ENCODE results near the gene DEFB128.

DEFB128 gene

DNA sequence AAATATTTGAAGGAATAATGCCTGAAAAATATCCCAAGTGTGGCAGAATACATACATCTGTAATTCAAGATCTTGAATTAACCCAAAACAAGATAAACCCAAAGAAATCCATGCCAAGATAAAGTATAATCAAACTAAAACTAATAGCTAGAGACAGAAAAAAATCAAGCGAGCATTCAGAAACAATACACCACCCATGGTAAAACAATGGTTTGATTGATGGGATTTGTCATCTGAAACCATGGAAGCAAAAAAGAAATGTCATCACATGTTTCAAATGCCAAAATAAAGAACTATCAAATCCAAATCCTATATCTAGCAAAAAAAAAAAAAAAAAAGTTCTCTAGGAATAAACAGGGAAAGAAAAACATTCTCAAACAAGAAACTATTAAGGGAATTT lies 37.4 kb downstream of the DEFB128 start:
- no peak for DNase-seq (ENCODE audit: low read depth in 3 of 3)

DNA sequence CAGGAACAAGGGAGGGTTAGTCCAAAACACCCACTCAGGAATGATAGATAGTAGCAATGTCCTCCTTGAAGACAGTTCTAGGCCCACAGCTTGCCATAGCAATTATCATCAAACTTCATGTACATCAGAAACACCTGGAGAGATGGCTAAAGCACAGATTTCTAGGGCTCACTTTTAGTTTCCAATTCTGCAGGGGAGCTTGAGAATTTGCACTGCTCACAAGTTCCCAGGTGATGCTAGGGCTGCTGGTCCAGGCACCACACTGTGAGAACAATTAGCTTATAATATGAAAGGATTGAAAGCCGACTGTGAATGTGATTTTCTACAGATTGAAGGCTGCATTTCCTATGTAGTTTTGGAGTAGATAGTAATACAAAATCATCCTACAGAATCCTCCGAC lies 43.6 kb downstream of the DEFB128 start:
- no peak for DNase-seq (ENCODE audit: low read depth in 3 of 3)

DNA sequence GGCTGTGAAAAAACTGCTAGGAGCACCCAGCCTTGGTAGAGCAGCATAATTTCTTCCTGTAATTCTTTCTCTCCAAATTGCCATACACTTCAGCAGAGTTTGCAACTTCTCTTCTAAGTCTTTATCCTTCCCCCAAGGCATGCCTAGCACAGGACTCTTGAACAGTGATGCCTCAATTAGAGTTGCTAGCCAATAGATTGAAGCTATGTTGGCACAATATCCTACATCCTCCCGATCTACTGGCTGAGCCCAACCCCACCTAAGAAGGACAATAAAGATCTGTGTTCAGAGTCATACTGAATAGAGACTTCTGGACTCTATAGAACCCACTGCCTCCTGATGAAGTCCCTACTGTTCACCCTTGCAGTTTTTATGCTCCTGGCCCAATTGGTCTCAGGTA lies 47.2 kb downstream of the DEFB128 start, which contains the start of gene DEFB126:
Gene DEFB126, plus strand, starts transcription at position 301 of the 400 bp plus-strand sequence. Its CDS starts 39 bp downstream, at position 340.
- no peak for DNase-seq (ENCODE audit: low read depth in 3 of 3)

Data from stimulated activated CD4-positive, alpha-beta T cell treated with anti-CD3 and anti-CD28 coated beads, TNF-alpha, amount 100 ng/mL, for 48 hours (primary cell).